Jurkat, Clone E6-1 (cell line): Measurements from ENCODE around the gene CFAP206.
"Not testable (repeated sequence)": the region's sequence is repeated elsewhere in the genome, so short reads cannot be mapped to it uniquely, and the experiment has no call there.

ENCODE experiments used
- DNase-seq: peaks from one replicate; pipeline ENCODE4 v3.0.0-alpha.2; 2011; ENCODE audit warnings: low read depth, low spot score
- H3K4me3 ChIP-seq: 2 replicates; pipeline ENCODE4 v1.5.1; 2011; ENCODE audit warnings: mild to moderate bottlenecking, low read length, control low read depth, moderate library complexity

CFAP206 gene

DNA sequence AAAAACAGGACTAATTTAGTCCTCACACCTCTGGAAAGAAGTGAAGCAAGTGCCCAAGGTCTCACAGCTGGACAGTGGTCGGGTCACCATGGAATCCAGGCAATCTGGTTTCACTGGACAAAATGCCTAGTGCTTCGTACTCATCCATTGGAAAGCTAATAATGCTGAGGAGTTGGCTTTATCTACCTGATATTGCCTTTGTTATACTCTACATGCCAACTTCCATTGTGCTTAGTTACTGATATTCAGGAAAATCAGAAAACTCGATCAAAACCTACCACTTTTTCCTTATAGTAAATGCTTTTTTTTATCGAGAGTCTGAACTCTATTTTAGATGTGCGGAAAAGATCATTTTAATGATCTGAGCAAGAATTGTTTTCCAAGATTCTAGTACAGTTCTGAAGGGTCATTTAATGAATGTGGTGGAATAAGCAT, 966 bp downstream of the CFAP206 start:
- peak overlapping the region; percentile 78 for H3K4me3 ChIP-seq
- DNase-seq = no peak

- DNase-seq = no peak
- H3K4me3 ChIP-seq = no peak overlapping the region
Observed at GRCh38 chr6:87419266-87419665, 11.5 kb downstream of the CFAP206 start.

GRCh38 chr6:87420360-87420759, 12.6 kb downstream of the CFAP206 start:
- no peak for DNase-seq
- H3K4me3 ChIP-seq = no peak overlapping the region

DNA sequence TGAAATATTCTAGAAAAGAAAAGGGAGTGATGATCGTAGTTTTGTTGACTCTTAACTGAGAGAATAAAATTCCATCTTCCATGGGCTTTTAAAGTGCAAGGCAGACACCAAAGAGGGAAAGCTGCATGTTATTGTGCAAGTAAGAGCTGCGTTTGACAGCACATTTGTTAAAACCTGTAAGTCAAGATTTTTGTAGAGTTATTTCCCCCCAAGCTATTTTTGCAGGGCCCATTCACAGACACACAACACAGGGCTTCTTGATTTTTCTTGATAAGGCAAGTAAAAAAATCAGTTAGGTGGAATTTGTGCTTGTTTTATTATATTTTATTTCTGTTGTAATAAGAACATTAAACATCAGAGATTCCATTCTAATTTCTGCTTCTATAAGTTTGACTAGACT, 13.8 kb downstream of the CFAP206 start:
- no peak overlapping the region for H3K4me3 ChIP-seq
- DNase-seq = no peak

DNA sequence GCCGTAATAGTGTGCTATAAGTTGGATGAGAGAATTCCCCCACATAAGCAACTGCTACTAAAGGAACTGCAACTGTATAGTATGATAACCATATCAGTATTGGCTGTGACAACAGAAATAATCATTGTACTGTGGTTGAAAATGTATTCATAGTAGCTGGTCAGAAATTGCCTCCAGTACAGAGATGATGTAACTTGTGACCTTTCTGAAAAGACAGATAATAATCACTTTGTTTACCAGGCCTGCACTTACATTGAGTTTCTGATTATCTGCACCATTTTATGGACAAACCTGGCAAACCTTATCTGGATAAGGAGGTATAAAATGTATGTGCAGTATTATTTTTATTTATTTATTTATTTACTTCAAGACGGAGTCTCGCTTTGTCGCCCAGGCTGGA, 19.0 kb downstream of the CFAP206 start:
- no peak overlapping the region for H3K4me3 ChIP-seq
- DNase-seq = no peak

- H3K4me3 ChIP-seq = no peak overlapping the region
- no peak for DNase-seq
Observed at GRCh38 chr6:87430499-87430898, 22.7 kb downstream of the CFAP206 start.

DNA sequence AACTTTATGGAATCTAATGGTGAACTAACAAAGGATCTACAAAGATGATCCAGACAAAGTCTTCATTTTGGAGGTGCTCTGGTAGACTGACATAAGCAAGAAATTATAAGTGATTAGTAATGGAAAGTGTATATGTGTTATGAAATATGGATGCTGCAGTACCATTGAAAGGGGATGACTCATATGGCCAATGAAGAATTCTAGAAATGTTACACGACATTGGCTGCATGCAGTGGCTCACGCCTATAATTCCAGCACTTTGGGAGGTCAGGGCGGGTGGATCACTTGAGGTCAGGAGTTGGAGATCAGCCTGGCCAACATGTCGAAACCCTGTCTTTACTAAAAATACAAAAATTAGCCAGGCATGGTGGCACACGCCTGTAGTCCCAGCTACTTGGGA, 23.5 kb downstream of the CFAP206 start:
- no peak overlapping the region for H3K4me3 ChIP-seq
- DNase-seq = no peak

DNA sequence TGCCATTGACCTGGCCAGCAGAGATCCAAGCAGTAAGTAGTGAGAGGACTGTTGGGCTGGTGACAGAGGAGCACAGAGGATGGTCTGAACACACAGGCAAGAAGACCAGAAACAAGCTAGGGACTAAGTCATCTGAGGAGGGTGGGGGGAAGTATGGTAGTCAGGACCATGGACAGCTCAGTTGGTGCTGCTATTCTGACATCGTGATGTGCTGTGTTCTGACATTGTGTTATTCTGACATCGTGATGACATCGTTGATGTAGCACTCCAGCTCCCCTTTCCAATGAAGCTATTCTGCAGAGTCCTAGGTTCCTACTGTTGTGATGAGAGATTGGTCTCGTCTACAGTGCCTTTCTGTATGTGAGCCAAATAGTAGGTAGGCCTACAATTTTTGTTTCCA, 28.7 kb downstream of the CFAP206 start:
- peak; percentile 74 for DNase-seq
- H3K4me3 ChIP-seq = no peak overlapping the region

- no peak for DNase-seq
- H3K4me3 ChIP-seq = no peak overlapping the region
Observed at GRCh38 chr6:87441711-87442110, 33.9 kb downstream of the CFAP206 start.

DNA sequence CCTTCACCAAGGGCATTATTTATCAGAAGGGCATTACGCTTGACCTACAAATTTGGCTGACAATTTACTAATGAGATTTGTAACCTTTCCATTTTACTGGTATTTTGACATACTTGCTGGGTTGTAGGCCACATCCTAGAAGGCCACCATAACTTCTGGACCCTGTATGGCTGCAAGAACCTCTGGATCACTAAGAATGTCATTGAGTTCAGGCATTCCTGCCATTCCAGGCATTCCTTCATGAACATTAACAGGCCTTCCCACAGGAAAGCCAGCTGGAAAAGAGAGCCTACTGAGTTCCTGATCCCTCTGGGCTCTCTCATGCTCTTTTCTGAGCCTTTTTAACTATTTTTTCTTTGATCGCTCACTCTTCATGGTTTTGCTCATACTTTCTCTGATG, 36.6 kb downstream of the CFAP206 start:
- no peak for DNase-seq
- no peak overlapping the region for H3K4me3 ChIP-seq

DNA sequence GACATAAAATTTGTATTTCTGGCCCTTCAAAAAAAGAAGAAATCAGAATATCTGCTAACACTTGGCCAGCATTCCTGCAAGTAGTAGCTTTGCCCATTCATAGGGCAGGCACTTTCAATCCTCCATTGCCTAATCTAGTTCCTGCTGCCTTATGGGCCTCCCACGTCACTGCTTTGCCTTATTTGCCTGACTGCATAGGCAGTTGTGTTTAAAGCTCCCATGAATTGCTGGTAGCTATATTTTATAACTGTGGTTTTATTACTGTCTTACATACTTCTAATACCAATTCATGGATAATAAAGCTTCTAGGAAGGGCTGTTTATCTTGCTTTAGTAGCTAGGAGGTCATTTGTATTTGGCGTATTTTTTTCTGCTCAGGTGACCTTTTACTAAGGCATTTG, 57.3 kb downstream of the CFAP206 start:
- DNase-seq = no peak
- no peak overlapping the region for H3K4me3 ChIP-seq

GRCh38 chr6:87472525-87473418, 65.0 kb downstream of the CFAP206 start, which contains the start of gene SLC35A1:
Gene SLC35A1, plus strand, starts transcription at chr6:87472974. Its CDS starts 30 bp downstream, at chr6:87473004.
- DNase-seq = peak; percentile 74
- peak within 1 kb of the TSS; percentile 81 for H3K4me3 ChIP-seq

- peak; percentile 22 for DNase-seq
- H3K4me3 ChIP-seq = peak overlapping the region; percentile 81
Observed at GRCh38 chr6:87473419-87473903, 65.7 kb downstream of the CFAP206 start.

- no peak for DNase-seq
- H3K4me3 ChIP-seq = no peak overlapping the region
Observed at GRCh38 chr6:87481931-87482330, 74.2 kb downstream of the CFAP206 start.

GRCh38 chr6:87482366-87482765, 74.6 kb downstream of the CFAP206 start:
- no peak for DNase-seq

GRCh38 chr6:87483929-87484328, 76.2 kb downstream of the CFAP206 start:
- no peak overlapping the region for H3K4me3 ChIP-seq
- DNase-seq = peak; percentile 67

More at GRCh38 chr6:87482366-87482765, 74.6 kb downstream of the CFAP206 start:
- no peak overlapping the region for H3K4me3 ChIP-seq

GRCh38 chr6:87484491-87484890, 76.7 kb downstream of the CFAP206 start:
- no peak for DNase-seq
- H3K4me3 ChIP-seq = no peak overlapping the region

DNA sequence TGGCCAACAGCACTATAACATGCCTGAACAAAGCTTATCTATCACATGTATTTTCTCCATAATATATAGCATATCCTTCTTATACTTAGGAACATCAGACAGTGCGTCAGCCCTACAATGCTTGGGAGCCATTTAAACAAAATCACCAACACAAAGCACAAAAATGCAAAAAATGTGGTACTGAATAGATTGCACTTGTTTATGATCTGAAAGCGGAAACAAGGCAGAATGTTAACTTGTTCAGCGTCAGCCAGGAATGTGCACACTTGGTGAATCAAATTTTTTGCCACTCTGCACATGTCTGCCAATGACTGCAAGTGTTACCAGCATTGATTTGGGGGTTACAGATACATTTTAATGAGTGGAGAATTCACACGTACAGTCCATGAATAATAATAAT, 79.8 kb downstream of the CFAP206 start:
- no peak for DNase-seq
- no peak overlapping the region for H3K4me3 ChIP-seq

DNA sequence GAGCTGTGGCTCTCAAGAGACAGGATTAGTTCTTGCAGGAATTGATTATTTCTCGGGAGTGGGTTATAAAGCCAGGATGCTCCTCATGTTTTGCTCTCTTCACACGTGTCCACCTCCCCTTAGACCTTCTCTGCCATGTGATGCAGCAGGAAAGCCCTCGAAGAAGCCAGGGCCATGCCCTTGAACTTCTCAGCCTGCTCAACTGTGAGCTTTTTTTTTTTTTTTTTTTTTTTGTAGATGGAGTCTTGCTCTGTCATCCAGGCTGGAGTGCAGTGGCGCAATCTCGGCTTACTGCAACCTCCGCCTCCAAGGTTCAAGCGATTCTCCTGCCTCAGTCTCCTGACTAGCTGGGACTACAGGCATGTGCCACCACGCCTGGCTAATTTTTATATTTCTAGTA, 81.6 kb downstream of the CFAP206 start:
- not testable (repeated sequence) for H3K4me3 ChIP-seq, DNase-seq

GRCh38 chr6:87494761-87495422, 87.1 kb downstream of the CFAP206 start:
- no peak overlapping the region for H3K4me3 ChIP-seq
- DNase-seq = no peak
